HG02571 (cell line): Measurements from ENCODE around the gene GALNT14.

Source experiments
- ATAC-seq: cut with Tn5 transposase; IDR thresholded peaks from one replicate; pipeline ENCODE4 v1.9.1; 2021; ENCODE audit warnings: mild to moderate bottlenecking, moderate library complexity; ENCODE audit not compliant: unreplicated experiment

The GALNT14 gene

DNA sequence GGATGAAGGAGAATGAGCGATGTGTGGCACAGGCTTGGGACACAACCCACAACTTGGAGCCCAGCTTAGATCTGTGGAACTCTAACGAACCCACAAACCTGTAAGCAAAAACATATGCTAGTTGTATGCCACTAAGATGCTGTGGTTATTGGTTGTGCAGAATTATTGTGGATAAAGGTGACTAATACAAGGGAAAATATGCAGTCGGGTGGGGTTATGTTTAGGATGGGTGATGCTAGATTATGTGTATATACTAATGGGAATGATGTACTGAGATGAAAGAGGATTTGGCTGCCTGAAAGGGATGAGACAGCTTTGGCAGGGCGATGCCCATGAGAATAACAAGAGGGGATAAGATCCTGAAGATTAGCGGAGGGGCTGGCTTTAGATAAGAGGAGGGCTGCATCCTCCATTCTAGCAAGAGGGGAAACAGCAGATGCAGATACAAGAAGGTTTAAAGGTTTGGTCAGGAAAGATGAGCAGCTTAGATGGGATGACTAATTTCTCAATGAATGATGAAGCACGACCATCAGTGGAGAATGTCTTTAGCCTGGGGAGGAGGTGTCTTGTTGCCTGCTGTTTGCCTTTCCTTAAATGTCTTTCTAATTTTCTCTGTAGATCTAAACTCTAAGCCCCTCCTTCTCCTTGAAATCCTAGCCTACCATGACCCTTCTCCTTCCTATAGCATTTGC, 49.6 kb downstream of the GALNT14 start:
- no peak for ATAC-seq

- no peak for ATAC-seq
These were observed 50.7 kb downstream of the GALNT14 start for GRCh38 chr2:31087491-31087890.

DNA sequence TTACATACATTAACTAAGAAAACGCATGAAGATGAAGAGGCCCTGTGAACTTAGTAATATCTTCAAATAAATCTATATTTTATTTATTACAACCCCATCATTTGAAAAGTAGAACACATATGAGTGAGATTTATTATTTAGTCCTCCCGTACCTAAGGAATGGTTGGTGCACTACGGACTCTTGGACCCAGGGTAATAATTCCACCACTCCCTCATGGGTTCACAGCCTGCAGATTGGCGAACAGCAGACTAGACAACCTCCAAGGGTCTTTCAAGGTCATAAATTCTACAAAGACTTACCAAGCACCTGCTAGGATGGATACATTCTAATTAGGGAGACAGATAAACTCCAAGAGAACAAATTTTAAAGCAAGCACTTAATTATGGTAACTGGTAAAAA, 51.6 kb downstream of the GALNT14 start:
- ATAC-seq = no peak

GRCh38 chr2:31083234-31083993, 54.8 kb downstream of the GALNT14 start:
- no peak for ATAC-seq

GRCh38 chr2:31082002-31082401, 56.2 kb downstream of the GALNT14 start:
- ATAC-seq = no peak

- ATAC-seq = no peak
These were observed 56.7 kb downstream of the GALNT14 start for GRCh38 chr2:31081492-31081891.

- no peak for ATAC-seq
These were observed 57.9 kb downstream of the GALNT14 start for GRCh38 chr2:31080361-31080760.

GRCh38 chr2:31079665-31080064, 58.6 kb downstream of the GALNT14 start:
- no peak for ATAC-seq

- ATAC-seq = no peak
These were observed 59.6 kb downstream of the GALNT14 start for GRCh38 chr2:31078579-31079105.

DNA sequence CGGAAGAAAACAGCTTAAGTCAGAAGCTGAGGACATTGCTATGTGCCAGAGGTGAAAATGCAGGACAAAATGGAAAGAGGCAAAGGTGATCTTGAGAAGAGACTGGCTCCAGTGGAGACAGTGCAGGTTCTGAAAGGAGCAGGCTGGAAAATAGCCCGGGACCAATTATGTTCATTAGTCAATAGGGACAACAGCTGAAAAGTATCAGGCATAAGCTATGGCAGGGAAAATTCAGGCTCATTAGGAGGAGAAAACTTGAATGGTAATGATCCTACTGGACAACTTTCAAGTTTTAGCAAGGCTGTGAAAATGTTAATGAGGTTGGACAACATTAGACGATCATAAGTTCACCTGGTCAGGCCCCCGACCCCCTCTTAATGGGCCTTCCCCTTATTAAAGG, 60.2 kb downstream of the GALNT14 start:
- no peak for ATAC-seq

DNA sequence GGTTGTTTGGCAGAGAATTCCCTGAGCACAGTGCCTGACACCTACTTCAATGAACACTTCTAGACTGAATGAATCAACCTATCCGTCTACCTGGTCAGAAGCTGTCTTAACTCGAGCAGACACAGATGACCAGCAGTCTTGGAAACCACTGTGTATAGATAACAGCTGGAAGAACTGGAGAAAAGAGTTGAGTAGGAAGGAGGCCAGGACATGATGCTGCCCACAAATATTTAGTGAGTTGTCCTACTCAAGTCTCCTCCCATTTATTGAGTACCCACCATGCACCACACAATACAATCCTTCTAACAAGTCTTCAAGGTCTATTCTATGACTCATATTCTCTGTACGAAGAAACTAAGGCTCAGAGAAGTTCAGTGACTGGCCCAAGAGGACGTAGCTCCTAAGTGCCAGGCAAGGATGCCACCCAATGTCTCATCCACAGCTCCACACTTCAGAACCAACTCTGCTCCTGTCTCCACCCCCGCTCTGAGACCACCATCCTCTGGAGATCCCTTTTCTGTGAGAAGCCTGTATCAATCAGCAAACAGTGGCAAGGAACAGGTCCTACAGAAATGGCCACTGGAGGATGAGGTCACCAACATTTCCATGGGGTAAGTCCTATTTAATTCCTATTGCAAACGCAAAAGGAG, 62.2 kb downstream of the GALNT14 start:
- ATAC-seq = no peak

DNA sequence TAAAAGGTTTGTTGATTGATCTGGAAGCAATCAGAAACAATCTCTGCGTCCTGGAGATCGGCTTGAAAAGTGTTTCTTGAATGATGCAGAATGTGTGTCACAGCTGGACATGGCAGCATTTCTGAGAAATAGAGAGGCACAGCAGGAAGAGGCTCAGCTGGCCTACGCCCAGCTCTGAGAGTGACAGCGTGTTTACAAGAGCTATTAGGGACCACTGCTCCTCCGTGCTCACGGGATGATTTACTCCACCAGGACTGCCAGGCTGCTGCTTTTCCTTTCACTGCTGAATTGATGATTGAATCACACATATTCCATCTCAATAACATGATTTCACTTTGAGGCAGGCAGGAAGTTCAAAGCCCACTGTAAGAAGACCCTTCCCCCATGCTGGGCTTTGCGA, 62.8 kb downstream of the GALNT14 start:
- ATAC-seq = no peak

- ATAC-seq = no peak
These were observed 66.5 kb downstream of the GALNT14 start for GRCh38 chr2:31071741-31072140.

- ATAC-seq = no peak
These were observed 67.7 kb downstream of the GALNT14 start for GRCh38 chr2:31070339-31071125.

DNA sequence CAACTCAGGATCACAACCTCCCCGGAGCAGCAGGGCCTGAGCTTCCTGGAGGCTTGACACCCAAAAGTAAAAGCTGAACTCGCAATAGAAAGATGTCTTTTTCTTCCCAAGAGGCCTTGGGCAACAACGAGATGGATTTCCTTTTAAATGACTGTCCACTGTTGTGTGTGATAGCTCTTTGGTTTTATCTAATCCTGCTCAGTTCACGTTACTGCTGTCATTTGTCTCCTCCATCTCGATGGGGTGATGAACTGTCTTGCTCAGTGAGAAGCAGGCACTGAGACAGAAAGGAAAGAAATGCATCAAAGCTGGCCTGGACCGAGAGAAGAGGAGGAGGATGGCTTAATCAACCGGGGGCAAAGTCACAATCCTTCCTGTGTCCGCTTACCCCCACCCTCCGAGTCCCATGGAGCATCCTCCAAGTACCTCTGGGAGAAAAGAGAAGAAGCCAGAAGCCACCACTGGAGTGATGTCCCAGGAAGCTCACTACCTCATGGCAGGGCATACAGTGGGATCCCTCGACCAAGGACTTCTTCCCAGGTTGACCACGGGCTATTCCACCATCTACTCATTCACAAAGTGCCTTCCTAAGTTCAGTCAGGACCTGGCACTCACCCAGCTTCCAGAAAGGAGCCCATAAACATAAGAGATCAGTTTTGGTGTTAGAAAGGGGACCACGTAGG, 68.5 kb downstream of the GALNT14 start:
- ATAC-seq = no peak

DNA sequence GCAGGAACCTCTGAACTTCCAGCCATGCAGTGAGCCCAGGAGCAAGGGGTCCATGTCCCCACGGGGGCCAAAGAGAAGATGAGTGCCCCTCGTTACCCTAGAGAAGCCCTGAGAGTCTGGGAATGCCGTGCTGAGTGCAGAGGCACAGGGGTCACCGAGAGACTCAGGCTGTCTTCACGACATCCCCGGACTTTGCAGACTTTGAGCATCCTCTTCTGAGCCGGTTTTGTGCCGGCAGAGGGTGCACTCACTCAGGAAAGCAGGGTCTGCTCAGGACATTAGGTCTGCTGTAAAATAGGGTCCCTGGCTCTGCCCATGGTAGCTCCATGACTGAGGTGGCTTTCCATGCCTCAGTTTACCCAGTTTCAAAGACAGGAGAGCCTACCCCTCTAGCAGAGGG, 71.0 kb downstream of the GALNT14 start:
- ATAC-seq = no peak

DNA sequence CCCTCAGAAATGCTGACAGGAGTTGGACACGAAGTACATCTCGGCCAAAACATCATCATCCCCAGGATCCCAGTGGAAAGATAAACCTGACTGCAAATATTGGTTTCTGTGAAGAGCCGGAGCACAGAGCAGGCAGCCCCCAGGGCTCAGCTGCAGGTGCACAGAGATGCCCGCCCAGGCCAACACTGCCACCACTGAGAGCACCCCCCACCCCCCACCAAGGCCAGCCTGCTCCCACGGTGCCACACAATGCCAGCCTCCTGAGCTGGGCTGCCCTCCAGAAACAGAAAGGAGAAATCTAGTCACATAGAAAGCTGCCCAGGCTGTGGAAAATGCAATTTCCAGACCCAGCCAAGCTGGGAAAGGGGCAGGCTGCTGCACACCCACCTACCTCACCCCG, 71.7 kb downstream of the GALNT14 start:
- ATAC-seq = no peak

DNA sequence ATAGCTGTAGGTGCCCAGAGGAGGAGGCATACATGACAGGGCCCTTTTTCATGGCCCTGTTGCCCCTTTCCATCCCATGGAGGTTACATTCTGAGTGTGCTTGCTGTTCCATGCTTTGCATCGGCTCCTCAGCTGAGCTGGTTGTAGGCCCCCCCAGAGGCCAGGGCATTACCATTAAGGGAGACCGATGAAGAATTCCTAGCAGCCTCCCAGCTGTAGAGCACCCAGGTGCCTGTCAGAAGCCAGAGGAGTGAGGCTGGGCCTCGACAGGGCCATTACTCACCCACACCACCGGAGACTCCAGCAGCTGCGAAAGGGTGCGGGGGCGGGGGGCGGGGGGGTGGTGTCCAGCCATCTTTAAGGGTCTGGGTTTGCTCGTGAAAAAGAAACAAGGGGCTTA, 72.2 kb downstream of the GALNT14 start:
- ATAC-seq = no peak

GRCh38 chr2:31065356-31065755, 72.9 kb downstream of the GALNT14 start:
- ATAC-seq = no peak

- ATAC-seq = no peak
These were observed 77.8 kb downstream of the GALNT14 start for GRCh38 chr2:31060397-31060796.
